ENCODE results near the gene CNGA1. TPM values are rescaled to one million over a fixed set of nuclear protein-coding genes. Genes with fewer than 3 reads are reported as not detected.

Gene CNGA1
- total RNA-seq, result 0.56 TPM in 1 of 2 replicates, not detected in the other

GRCh38 chr4:48016141-48017107 lies at the start of gene CNGA1, which contains the start of gene NIPAL1:
Gene CNGA1, minus strand, starts transcription at chr4:48016681. Its CDS starts 63,992 bp downstream, at chr4:47952689.
Gene NIPAL1, plus strand, starts transcription at chr4:48016772. Its CDS starts 68 bp downstream, at chr4:48016840.

GRCh38 chr4:47914220-47914925 lies 102.1 kb downstream of the CNGA1 start, which contains the start of gene NFXL1:
Gene NFXL1, minus strand, starts transcription at chr4:47914583. Its CDS starts 380 bp downstream, at chr4:47914203.

Other genes starting within 250 kb of the CNGA1 start
- gene CORIN, start 178.6 kb downstream of the CNGA1 start, total RNA-seq, result 0.09 and 1.9 TPM in 2 replicates
- gene NFXL1, start 102.1 kb downstream of the CNGA1 start, total RNA-seq, result 5.3 and 6.4 TPM in 2 replicates
- gene NIPAL1, start 91 bp upstream of the CNGA1 start, total RNA-seq, result 1.0 and 1.4 TPM in 2 replicates
- gene TXK, start 117.6 kb upstream of the CNGA1 start, total RNA-seq, result 0.18 and 0.75 TPM in 2 replicates

Data from endothelial cell of coronary artery (primary cell).